Muscle of back (tissue), 11 donors: ENCODE measurements around the gene TMEM272. TPM values are rescaled to one million over a fixed set of nuclear protein-coding genes. Genes with fewer than 3 reads are reported as not detected.
"Not testable (repeated sequence)": the region's sequence is repeated elsewhere in the genome, so short reads cannot be mapped to it uniquely, and the experiment has no call there.

Experiments
- DNase-seq, 3 donors: peaks; one replicate each; pipeline versions ENCODE4 v3.0.0 to v3.0.0-alpha.2; 2013
- polyA plus RNA-seq, 10 donors: library from polyadenylated mRNA; unstranded; fragments of 120-200 nt; gene quantifications; one replicate each; pipeline ENCODE4 v1.2.1, GENCODE V29; 2013; ENCODE audit not compliant: insufficient read length in 10 of 10

The TMEM272 gene
- polyA plus RNA-seq, 10 donors: 0.11 to 0.96 (median 0.19) TPM

DNA sequence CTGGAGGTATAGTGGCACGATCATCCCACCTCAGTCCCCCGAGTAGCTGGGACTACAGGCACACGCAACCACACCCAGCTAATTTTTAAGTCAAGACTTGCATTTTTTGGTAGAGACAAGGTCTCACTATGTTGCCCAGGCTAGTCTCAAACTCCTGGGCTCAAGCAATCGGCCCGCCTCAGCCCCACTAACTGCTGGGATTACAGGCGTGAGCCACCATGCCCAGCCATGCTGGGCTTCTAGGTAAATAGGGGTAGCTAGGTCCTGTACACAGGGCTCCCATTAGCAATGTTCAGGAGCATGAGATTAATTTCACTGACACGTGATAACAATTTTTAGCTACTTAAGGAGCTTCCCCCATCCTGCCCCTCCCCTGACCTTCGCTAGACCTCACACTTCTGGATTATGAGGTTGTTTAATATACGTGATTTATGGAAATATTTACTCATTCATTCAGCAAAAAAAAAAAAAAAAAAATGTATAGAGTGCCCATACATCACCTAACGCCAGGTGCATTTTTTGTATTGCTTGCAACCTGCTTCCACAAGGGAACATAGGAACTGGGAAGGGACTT lies 19.2 kb downstream of the TMEM272 start:
- DNase-seq: no peak

- DNase-seq: no peak
Measured at GRCh38 chr13:51825165-51825592, 19.8 kb downstream of the TMEM272 start.

GRCh38 chr13:51824712-51825111 lies 20.3 kb downstream of the TMEM272 start:
- not testable (repeated sequence) for DNase-seq

GRCh38 chr13:51823863-51824262 lies 21.1 kb downstream of the TMEM272 start:
- DNase-seq: peak in 1 of 3 donors; percentile 43

GRCh38 chr13:51823359-51823758 lies 21.6 kb downstream of the TMEM272 start:
- DNase-seq: peak in 1 of 3 donors; percentile 37

DNA sequence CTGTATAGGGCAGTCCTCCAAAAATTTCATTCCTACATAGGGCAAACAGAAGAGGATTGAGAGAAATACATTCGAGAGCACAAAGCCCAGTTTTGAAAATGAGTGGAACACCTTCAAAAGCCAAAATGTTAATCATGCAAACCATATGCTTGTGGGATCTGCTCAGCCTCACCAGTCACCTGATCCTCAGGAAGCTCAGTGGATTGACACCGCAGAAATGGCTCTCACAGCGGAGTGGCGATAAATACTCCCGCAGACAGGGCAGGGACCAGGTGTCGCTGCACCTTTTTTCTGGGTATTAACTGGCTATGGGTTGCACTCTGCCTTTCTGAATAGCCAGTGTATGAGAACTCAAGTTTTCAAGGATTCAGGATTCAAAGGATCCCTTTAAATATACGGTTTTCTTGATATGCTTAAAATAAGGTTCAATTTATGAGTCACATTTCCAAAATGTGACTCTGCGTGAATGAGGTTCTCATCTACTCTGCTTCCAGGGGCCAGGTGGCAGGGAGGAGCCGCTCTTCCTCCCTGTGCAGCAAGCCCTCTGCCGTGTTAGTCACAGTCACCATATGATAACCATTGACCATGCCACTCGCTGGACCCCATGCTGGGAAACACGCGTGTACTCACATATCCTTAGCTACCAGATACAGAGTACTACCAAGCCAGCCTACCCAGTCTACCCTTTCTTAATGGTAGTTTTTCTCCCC lies 22.7 kb downstream of the TMEM272 start:
- no peak for DNase-seq

- DNase-seq: no peak
Measured at GRCh38 chr13:51821606-51822005, 23.4 kb downstream of the TMEM272 start.

DNA sequence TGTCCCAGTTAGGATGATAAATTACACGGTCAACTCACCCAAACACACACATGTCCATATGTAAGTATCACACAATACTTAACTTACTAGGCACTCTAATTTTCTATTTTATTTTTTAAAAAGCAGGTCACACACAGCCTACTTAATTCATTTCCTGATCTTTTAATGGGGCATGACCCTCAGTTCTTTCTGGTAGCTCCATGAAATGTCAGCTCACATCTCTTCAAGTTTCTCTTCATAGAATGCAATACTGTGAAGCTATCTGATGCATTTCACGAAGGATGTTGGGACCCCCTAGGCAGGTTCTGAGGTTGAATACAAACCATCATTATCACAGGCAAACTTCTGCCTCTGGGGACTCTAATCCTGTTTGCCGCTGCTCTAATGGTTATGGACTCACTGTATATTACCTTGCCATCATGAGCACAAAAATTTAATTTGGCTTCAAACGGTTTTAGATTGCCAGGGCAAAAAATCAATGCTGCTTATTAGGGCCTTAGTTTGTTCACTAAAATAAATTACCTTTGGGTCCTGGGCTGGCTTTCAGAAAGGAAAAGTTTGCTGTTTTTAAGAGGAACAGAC lies 24.9 kb downstream of the TMEM272 start:
- DNase-seq: no peak

GRCh38 chr13:51819544-51819943 lies 25.4 kb downstream of the TMEM272 start:
- no peak for DNase-seq

DNA sequence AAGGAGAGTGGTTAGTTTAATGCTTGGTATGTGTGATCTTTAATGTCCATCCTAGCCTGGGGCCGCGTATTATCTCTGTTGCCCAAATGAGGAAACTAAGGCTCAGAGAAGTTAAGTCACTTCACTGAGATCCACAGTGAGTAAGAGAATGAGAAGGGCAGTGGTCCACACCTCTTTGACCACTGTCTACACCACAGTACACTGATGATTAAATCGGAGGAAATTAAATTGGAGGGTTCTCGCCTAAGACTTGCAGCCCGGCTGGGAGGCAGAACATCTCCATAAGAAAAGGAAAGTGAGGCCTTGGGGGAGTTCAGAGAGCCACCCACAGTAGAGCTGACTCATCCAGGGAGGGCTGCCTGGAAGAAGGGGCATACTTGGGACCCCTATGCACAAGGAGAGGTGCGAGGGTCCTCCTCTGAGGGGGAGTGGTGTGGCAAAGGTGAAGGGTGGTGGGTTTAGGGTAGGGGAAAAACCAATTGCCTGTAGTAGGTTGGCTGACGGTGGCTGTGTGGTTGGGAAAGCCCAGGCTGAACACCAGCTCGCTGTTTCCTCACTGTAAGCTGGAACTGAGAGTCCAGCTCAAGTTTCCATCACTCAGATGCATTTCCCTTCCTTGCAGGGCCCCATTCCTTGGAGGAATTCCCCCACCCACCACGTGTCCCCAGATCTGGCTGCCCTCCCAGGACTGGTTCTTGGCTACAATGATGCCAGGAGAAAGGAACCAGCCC lies 26.0 kb downstream of the TMEM272 start:
- DNase-seq: no peak

DNA sequence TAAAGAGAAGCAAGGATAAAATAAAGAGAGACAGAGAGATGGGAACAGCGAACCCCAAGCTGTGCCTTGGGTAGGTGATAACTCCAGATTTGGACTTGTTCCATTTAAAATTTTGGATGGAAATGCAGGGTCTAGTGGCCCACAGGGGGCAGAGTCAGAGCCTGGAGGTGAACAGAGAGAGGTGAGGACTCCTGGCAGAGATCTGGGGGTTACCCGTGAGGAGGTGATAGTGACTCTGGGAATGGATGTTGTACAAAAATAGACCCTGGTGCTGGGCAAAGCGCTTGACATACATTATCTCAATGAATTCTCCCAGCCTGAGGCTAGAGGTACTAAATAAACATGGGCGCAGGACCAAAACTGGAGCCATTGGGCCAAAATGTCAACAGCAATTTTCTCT lies 26.7 kb downstream of the TMEM272 start:
- no peak for DNase-seq

GRCh38 chr13:51817717-51818116 lies 27.3 kb downstream of the TMEM272 start:
- DNase-seq: no peak

GRCh38 chr13:51816604-51817249 lies 28.2 kb downstream of the TMEM272 start:
- no peak for DNase-seq

DNA sequence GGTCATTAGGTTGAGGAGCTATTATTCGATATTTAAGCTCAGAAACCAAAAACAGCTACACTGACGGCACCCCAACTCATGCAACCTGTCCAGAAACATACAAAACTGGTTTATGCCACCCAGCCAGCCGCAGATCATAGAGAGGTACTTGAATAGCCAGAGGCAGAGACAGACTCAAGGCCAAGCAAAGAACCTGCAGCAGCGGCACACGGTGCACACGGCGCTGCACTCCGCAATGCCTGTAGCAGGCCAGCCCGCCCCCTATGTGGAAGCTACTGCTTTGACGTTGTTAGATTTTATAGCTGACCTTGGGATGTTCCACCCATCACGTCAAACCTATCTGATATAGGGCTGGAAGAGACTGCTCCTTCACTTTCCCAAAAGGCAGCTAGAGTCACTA lies 29.1 kb downstream of the TMEM272 start:
- no peak for DNase-seq

DNA sequence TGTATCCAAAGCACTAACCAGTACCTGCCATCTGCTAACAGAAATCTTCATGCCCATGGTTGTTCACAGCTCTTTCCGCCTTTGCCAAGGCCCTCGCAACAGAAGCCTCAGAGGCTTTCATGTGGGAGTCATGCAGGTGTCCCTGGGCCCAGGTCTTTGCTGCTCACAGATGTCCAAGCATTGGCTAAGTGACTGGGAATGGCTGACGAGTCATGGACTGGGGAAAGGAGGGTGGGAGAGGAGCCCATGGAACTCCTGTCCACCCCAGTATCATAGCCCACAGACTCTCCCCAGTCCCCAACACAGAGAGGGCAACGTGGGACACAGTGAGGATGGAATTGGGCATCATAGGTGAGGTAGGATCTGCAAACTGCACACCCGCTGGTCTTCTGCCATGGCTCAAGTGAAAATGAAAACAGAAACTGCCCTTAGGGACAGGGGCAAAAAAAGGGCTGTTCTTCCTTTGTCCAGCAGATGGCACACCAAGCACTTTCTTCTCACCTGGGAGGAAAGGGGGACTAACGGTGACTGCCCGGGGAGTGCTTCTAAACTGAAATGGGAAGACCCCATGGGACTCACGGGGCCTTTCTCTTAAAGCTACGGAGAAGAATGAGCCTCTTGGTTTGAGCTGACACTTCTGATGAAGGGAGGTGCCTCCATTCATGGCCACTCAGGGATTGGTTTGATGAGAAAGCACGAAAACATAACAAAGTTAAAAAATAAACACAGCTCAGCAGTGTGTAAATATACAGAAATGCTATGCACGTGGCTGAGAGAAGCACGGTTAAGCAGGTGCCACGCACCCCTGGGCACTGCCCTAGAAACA lies 29.9 kb downstream of the TMEM272 start:
- peak in 2 of 3 donors; percentile 61 to 64 for DNase-seq

- no peak for DNase-seq
Measured at GRCh38 chr13:51814071-51814470, 30.9 kb downstream of the TMEM272 start.

DNA sequence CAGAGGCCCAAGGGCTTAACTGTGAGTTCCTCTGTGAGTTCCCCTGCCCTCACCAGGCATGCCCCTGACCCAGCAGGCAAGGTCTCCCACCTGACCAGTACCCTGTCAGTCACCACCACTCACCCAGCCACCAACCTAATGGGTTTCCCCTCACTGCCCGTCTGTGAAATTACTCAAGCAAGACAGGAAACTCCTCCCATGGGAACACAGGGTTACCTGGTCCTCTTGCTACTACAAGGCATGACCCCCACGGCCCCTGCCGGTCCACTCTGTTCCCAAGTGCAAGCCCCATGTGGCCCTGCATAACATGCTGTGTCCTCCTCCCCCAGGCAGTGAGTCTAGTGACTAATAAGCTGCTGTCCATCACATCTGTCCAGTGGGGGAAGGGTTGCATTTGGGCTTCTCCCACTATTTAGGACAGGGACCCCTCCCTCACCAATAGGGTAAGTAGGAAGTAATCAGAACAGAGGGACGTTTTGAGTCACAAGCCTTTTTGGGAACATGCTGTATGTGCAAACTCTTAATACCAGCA lies 33.0 kb downstream of the TMEM272 start:
- DNase-seq: no peak

GRCh38 chr13:51811046-51811445 lies 33.9 kb downstream of the TMEM272 start:
- no peak for DNase-seq

- no peak for DNase-seq
Measured at GRCh38 chr13:51808811-51809210, 36.2 kb downstream of the TMEM272 start.

DNA sequence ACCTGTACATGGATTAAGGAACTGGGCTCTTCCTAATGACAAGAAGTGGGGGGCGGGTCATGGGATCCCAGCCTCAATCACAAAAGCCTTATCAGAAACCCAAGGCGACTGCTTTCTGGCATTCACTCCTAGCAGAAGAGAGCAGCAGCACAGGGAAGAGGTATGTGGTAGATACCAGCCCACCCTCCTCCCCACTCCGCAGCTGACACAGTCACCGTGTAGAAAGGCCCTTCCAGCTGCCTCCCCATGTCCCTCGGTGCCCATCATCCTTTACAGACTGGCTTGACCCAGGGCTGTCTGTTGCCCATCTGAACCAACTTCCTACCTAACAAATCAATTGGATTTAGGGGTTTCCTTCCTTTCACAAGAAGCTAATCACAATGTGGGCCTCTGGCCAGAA lies 37.9 kb downstream of the TMEM272 start:
- DNase-seq: no peak

DNA sequence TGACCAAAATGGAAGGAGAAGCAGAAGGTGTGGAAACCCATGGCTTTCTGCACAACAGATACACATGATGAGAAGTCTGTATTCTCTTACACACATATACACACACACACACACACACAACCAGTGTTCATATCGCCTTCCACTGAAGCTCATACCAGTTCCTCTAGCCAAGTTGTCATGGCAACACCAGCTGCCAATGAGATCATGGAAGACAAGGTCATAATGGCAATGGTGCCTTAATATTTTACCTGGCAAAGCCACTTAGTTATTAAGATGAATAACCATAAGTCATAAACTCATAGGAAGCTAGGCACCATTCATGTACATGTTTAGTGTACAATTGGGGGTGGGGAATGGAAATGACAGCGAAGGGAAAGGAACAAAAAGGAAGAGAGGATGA lies 38.4 kb downstream of the TMEM272 start:
- peak in 1 of 3 donors; percentile 43 for DNase-seq
